NCI-H187 treated with DMSO at 0.1 percent for 48 hours (cell line): ENCODE results near the gene SMIM33.
A peak's percentile ranks its signal among the peaks of the same experiment; 100 is the strongest.
"Not testable (repeated sequence)": the region's sequence is repeated elsewhere in the genome, so short reads cannot be mapped to it uniquely, and the experiment has no call there.

Source experiments
- DNase-seq: peaks from one replicate; lab custom pipeline; 2025; lab: John Stamatoyannopoulos, UW

SMIM33 gene

GRCh38 chr5:139482050-139482889, 11.5 kb downstream of the SMIM33 start, which contains the start of gene STING1:
Gene STING1, minus strand, starts transcription at chr5:139482758. Its CDS starts 1,054 bp downstream, at chr5:139481704.
- peak; percentile 67 for DNase-seq

DNA sequence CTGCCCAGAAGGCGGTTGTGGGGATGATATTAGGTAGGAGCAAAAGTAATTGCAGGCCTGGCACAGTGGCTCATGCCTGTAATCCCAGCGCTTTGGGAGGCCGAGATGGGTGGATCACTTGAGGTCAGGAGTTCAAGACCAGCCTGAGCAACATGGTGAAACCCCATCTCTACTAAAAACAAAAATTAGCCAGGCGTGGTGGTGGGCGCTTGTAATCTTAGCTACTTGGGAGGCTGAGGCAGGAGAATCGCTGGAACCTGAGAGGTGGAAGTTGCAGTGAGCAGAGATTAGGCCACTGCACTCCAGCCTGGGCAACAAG, 12.0 kb downstream of the SMIM33 start:
- DNase-seq = not testable (repeated sequence)

- no peak for DNase-seq
These were observed 15.4 kb downstream of the SMIM33 start for GRCh38 chr5:139486201-139486600.

GRCh38 chr5:139488260-139488659, 17.5 kb downstream of the SMIM33 start:
- DNase-seq = no peak

DNA sequence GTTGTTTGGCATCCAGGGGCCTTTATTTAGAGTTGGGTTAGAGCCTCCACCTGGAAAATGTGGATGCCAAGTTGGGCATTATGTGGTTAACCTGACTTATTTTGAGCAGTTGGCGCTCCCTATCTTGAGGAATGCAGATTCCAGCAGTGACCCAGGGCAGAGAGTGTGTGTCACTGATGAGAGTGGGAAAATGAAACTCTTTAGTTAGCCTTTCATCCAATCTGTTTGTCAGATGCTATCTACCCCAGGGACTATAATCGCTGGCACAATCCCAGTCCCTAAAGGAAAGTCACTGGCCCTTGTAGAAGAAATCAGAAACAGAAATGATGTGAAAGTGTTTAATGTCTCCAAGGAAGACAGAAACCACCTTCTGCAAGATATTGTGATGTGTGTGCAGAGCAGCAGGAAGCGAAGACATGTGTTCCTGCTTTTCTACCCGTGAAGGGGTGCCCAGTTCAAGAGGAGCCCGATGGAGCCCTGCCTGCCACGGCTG, 21.9 kb downstream of the SMIM33 start:
- DNase-seq = no peak

DNA sequence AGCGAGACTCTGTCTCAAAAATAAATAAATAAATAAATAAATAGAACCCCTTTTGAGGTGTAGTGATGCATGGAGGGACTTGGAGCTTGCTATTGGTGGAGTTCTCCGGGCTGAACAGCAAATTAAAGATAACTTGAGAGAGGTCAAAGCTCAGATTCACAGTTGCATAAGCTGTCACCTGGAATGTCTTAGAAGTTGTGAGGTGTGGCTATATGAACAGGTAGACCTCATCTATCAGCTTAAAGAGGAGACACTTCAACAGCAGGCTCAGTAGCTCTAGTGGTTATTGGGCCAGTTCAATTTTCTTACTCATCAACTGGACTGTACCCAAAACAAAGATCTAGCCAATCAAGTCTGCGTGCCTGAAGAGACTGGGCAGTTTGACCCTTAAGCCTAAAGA, 23.5 kb downstream of the SMIM33 start:
- no peak for DNase-seq

GRCh38 chr5:139494832-139495231, 24.0 kb downstream of the SMIM33 start:
- no peak for DNase-seq

DNA sequence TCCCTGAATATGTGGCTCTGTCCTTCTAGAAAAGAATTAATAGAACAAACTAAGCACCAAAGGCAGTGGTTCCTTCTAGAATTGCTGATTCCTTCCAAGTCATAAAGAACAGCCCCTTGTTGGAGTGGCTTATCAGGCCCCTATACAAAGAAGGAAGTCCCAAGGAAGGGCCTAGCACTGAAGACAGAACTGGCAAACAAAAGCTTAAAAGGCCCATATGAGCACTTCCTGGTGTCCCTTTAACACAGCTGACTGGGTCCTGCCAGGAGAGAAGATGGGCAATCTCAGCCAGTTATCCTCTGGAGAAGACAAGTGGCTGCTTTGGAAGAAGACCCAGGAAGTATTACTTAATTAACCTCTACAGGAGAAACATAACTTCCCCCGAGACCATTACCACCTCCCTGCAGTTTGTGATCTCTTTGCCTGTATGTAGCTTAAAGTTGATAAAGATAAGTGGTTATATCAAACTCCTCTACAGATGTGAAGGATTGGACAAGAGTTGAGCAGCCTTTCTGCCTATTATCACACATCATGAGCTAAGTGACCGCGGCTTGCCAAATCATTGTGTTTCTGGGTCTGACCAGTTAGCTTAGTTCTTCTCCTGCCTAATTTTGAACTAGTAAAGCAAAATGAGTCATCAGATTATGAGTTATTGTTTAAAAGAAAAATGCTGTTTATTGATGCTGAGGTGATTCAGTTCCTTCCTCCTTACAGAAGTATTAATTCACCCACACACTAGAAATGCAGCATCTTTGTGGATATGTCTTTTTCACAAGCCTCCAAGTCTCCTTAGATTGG, 25.0 kb downstream of the SMIM33 start:
- no peak for DNase-seq

GRCh38 chr5:139501381-139501780, 30.6 kb downstream of the SMIM33 start:
- DNase-seq = no peak

GRCh38 chr5:139503036-139503817, 32.4 kb downstream of the SMIM33 start:
- not testable (repeated sequence) for DNase-seq

DNA sequence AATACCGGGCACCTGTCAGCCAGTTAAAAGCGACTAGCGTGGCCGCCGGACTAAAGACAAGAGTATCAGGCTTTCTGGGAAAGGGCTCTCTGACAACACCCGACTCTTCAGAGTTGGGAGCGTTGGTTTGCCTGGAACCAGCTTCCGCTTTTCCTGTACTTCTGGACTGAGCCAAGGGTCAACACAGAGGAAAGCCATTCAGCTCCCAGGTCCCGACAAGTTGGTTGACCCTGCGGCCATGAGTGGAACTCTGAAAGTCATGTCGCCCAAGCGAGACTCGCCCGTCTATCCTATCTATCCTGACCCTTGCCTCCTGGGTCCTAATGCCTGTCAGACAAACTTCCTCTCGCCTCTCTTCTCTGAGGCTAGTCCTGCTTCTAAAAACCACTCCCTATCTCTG, 33.1 kb downstream of the SMIM33 start:
- not testable (repeated sequence) for DNase-seq

DNA sequence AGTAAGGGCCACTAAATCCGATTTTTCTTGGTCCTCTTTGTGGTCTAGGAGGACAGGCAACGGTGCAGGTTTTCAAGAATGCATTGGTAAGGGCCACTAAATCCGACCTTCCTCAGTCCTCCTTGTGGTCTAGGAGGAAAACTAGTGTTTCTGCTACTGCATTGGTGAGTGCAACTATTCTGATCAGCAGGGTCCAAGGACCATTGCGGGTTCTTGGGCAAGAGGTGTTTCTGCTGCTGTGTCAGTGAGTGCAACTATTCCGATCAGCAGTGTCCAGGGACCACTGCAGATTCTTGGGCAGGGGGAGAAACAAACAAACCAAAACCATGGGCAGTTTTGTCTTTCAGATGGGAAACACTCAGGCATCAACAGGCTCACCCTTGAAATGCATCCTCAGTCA, 33.9 kb downstream of the SMIM33 start:
- DNase-seq = not testable (repeated sequence)

DNA sequence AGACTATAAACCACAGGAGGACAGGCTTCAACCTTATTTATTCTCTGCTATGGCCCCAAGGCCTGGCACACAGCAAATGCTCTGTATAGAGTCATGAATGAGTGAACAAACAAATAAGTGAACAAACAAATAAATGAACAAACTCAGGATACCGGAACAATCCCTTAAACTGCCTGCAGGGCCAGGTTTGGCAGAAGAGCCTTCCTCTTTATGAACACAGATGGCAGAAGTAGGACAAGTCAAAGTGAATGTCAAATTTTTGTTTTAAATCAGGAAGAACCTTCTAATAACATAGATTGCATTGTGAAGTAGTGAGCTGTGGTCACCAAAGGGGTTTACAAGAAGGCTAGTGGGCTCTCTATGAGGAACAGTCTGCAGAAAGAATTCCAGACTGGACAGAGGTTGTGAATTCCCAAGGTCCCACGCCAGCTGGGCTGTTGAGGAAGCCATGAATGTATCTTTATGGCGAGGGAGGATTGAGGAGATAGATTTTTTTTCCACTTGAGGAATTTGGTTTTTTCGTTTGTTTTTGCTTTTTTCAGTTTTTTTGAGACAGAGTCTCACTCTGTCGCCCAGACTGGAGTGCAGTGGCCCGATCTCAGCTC, 42.1 kb downstream of the SMIM33 start:
- DNase-seq = no peak

DNA sequence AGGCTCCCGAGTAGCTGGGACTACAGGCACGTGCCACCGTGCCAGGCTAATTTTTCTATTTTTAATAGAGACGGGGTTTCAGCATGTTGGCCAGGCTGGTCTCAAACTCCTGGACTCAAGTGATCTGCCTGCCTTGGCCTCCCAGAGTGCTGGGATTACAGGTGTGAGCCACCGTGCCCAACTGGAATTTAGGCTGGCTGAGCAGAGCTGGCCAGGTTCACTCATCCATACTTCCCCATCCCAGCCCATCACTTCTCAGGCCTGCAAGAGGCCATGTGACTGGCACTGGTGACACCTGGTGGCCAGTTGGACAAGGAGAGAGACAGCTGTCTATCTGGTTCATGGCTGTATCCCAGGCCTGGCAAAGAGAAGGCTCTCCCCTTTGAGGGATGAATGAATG, 42.6 kb downstream of the SMIM33 start:
- DNase-seq = not testable (repeated sequence)

GRCh38 chr5:139513852-139514485, 43.2 kb downstream of the SMIM33 start:
- DNase-seq = no peak

DNA sequence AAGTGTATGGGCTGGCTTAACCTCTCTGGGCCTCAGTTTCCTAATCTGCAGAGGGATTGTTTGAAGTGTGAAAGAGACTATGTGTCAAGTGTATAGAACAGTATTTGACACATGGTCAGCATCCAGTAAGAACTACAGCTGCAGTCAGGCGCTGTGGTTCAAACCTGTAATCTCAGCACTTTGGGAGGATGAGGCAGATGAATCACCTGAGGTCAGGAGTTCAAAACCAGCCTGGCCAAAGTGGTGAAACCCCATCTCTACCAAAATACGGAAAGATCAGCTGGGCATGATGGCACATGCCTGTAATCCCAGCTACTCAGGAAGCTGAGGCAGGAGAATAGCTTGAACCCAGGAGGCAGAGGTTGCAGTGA, 43.7 kb downstream of the SMIM33 start:
- no peak for DNase-seq

DNA sequence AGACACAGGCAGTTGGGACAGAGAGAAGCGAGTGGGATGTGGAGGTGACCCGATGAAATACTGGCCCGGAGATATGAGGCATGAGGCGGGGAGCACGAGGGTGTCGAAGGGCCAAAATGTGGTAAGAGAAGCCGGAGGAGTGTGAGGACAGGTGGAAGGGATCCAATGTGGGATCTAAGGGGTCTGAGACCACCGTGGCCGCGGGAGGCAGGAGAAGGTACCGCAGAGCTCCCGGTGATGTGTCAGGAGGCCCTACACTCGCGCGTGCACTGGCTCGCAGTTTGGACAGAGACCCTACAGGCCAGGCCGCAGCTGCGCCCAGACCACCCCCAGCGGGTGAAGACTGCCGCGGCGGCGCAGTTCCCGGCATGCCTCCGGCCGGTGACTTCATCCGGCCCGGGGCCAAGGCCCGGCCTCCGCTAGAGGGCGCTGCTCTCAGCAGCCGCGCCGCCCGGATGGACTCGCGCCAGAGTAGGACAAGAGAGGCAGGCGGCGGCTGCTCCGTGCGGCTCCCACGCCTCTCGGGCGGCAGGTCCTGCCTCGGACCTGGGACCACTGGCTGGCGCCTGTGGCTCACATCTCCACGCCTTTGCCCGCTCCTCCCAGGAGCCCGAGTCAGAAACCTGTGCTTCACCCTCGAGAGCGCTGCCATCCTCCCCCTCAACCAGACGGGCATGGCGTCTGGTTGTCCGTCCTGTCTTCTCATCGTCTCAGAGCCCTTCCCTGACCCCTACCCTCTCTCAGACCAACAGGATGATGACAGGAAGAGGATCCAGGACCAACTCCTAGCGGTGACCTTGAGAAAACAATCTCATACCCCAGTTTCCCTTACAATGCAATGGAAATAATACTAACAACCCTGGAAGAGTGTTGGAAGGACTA, 47.1 kb downstream of the SMIM33 start:
- DNase-seq = no peak
